Activated CD8-positive, alpha-beta memory T cell treated with anti-CD3 and anti-CD28 coated beads for 24 hours (primary cell): ENCODE results near the gene TMEM26.

ENCODE experiments used
- DNase-seq: peaks from one replicate; pipeline ENCODE4 v3.0.0-alpha.2; 2020

TMEM26 gene

DNA sequence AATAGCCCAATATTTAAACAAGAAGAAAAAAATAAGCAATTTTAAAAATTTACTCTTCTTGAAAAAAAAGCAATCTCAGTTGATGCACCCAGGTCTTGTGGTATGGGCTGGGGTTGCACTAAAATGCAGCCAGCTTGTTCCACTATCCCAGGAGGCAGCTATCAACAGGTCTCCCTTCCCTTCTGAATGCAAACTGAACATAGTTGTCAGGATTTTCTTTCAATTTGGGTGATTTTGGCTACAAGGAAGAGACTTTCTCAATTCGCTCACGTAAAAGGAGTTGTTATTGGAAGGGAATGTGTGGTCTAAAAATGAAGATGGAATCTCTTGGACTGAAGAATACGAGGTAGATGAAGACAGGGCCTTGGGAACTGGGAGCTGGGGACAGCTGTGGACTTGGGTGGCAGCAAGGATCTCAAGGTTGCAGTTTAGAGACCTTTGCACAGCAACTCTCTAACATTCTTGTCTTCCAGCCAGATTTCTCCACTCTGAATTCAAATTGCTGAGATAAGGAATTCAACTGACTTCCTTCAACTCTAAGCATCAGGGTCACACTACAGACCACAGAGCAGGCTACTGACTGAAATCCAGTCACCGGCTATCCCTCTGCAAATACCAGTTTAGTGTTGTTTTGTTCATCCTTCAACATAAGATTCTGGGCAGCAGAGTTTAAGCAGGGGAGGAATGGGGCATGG lies 3.1 kb upstream of the TMEM26 start:
- no peak for DNase-seq

DNA sequence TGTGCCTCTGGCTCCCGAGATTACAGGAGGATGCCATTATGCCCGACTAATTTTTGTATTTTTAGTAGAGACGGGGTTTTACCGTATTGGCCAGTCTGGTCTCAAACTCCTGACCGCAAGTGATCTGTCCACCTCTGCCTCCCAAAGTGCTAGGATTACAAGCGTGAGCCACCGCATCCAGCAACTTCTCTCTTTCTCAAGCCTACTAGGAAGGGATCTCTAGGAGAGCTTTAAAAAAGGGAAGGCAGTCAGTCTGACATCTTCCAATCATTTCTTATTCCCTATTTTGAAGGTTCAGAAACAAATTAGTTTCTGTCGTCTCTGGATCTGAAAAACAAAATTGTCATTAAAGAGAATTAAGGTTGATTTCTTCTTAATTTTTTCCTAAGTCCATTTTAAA lies 2.5 kb upstream of the TMEM26 start:
- DNase-seq = no peak

DNA sequence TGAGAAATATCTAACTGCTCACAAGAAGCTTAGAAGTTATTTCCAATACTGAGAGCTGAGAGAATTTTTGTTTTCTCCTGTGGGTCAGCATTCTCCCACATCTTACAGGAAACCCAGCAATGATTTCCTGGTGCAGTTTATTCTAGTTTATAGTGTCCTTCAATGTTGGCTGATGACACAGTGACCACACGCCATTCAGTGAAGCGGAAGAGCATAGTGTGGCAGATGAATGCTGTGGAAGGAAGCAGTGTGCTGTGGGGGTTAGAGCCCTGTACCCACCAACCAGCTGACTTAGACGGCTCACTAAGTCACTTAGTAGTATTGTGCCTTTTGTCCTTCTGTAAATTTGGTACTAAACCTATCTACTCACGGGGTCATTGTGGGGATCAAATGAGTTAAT lies 1.4 kb upstream of the TMEM26 start:
- DNase-seq = no peak

DNA sequence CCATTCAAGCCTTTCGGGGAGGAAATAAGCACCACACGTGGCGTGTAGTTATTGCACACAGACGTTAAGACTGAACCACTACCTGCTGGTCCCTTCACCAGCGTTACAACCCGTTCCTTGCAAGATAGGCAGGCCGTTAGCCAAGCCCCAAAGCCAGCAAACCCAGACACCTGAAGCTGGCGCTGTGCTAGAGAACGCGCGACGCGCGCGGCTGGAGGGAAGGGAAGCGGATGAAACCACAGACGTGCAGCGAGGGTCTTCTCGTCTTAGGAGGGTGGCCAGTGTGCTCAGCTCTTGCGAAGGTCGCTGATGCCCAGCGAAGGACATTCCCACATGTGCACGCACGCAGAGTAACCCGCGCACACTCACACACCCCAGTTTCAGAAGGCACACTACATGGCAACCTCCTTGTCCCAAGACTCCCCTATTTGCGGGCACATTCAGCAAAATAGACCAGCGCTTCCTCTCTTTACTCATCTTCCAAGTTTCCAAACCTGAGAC lies 980 bp downstream of the TMEM26 start:
- peak; percentile 59 for DNase-seq

DNA sequence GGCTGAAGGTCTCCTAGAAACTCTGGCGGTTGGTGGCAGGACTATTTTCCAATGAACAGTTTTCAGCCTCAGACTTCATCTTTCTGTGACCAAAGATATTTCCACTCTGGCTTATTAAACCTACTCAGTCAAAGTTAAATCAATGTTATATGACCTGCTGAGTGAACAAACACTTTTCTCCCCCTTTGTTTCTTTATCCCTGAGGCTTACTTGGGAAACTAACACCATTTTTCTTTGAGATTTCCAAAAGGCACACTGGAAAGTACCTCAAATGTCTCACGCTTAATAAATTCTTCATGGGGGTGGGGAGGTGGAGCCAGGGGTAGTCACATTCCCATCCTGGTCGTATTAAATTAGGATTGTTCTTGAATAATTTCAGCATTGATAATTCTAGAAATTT lies 1.8 kb downstream of the TMEM26 start:
- no peak for DNase-seq

DNA sequence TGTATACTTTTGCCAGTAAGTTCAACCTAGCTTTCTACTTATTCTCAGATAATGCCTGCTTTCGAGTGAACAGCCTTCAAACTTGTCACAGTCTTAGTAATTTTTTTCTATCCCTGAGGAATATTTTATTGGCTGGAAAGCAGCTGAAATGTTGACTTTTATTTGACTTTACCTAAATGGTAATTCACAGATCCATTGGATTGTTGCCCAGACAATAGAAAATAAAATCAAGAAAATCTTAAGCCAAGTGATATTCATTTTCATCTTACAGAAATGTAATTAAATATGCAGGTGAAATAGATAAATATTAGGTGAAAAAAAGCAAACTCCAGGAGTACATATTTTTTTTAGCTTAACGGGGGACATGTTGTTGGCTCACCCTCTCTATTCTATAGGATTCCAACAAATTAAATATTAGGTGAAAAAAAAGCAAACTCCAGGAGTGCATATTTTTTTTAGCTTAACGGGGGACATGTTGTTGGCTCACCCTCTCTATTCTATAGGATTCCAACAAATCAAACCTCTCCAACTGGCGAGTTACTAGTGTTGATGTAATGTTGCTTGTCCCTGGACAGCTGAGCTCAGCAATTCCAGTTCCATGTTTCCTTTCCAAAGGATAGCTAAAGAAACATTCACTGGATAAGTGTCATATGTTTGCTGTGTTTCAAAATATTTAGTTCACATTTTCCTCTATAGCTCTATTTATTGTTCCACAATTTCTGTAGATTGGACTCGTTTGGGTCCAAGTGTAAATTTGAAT lies 4.2 kb downstream of the TMEM26 start:
- DNase-seq = no peak

DNA sequence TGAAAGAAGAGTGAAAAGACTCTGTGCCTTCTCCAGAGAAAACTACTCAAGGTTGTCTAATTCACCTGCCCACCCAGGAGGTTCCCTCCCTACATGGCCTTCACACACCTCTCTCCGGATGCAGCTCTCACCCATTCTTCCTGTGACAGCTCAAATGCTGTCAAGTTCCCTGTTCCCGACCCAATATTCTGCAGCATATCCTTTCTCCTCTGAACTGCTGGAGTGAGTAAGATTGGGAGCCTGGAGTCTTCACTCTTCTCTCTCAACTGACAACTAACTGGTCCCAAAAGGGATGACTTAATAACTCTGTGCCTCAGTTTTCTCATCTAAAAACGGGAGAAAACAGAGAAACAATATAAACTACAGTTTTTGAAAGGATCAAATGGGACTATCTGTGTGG lies 5.1 kb downstream of the TMEM26 start:
- DNase-seq = no peak

DNA sequence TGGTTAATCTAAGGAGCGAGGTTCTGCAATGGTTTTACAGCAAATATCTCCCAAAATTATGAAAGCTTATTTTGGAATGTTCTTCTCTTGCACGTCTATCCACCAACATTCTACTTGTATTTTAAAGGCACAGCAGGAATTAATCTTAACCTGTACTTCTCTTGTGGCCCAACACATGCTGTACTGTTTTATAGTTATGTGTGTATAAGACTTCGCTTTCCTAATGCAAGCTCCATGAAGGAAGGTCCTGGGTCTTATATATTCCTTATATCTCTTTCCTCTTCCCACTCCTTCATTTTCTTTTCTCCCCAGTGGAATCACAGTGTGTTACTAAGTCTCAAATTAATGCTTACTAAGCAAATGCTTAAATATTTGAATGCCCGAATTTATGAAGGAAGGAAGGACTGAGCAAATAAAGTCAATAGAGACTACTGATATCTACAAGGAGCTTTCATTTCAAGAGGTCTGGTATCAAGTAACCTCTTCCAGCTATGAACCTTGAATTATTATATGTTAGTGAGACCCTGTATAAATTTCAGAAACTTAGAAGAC lies 14.0 kb downstream of the TMEM26 start:
- no peak for DNase-seq

DNA sequence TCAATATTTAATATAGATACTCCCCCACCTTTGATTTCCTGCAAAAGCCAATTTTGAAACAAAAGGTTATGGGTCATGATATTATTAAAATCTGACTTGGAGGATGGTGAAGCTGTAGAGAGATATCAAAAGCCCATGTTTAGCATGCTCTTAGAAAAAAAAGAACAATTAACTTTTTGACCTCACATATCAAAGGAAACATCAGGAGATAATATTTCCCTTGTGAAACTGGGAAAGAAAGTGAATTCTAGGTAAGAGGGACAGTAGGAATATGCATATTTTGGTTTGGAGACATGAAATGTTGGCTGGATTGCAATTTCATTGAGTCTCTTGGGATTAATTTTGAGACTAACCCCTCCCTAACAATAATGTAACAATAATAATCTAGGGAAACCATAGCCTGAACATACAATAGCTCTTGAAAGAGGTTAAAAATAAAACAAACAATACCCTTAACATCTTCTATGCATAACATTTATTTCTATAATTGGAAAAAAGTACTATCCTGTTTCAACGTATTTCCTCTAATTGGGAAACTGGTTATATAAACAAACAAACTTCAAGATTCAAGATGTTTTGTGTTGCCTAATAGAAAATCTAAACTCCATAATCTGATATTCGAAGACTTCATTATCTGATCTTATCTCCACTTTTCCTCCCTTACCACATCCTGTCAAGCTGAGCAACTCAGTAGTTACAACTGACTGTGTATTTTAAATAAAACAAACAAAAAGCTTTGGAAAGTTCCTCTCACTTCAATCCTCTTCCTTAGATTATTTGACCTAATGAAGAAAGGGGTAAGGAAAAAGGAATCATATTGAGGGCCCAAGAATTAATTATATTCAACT lies 14.8 kb downstream of the TMEM26 start:
- no peak for DNase-seq

DNA sequence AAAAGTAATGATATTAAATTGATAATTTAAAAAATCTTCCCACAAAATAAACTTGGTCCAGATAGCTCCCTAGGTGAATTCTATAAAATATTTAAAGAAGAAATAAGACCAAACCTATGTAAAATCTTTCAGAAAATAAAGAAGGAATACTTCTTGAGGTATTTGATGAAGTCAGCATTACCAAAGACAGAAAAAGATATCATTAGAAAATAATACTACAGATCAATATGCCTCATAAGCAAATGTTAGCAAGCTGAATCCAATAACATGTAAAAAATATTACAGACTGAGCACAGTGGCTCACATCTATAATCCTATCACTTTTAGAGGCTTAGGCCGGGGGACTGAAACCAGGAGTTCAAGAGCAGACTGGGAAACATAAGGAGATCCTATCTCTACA lies 30.0 kb downstream of the TMEM26 start:
- DNase-seq = no peak

DNA sequence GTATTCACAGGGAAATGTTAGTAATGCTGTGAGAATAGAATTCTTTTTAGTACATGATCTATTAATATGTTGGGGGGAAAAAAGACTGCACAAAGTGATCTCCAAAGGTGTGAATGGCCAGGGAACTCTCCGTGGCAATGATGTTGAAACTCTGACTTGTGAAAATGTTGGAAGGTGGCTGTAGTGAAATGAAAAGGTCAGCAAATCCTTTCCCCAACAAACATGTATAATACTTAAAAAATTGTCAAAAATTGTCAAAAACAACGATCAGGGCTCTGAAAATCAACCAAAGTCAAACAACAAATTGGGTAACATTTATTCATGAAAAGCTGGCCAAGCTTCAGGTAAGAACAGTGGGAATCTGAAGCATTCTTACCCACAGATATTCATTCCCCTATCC lies 35.5 kb downstream of the TMEM26 start:
- DNase-seq = no peak

DNA sequence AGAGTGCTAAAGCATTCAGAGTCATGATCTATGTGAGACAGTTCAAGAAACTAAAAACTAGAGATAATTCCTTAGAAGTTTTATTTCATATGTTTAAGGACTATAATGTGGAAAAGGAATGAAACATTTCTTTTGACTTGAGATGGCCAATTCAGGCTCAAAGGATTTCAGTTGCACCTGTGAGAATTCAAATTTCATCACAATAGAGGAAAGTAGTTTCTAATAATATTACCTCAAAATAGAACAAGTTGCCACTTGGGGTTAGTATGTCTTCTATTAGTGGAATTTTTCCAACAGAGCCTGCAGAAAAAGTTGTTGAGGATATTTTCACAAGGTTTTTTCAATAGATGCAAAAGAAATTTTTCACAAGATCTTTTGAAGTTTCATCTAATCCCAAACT lies 37.4 kb downstream of the TMEM26 start:
- no peak for DNase-seq

DNA sequence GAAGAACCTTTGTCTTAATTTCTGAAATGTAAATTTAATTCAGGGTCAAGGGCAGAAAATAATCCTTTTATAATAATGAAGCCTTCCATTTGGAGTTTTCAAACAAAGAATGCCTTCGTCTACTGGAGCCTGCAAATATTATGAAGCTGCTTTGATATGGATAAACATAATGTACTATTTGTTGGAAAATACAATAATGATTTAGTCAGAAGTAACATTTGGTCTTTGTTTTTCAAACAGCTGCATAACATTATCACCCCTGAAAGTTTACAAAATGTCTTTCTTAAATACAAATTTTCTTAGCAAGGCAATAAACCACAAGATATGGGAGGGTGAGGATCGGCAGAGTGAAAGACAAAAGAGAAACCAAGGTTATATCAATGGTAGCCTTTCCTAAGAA lies 41.5 kb downstream of the TMEM26 start:
- no peak for DNase-seq

DNA sequence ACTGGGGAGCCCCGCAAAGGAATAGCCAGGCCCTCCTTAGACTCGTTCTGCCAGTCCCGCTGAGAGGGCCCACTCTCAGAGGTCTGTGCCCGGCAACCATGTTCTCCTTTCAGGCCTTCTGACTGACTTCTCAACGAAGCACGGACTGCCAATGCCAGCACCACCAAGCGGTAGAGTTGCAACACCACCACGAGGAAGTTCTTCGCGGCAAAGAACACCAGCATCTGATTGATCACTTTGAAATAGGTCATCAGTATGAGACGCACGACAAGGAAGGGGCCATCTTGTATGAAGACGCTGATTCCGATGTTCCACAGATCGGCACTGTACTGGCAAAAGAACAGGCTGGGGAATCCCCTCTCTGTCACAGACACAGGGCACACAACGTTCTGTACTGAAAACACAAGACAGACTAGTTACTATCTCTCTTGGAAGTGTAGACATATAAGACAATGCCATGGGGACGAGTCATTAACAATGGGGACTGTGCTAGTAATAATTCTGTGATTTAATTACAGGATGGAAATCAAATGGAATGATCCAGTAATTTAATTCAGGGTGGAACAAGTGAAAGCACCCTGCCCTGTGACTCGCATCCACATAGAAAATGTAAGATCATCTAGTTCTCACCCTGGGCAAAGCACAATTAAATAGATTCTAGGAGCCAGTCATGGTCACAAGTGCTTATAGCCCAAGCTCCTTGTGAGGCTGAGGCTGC lies 42.7 kb downstream of the TMEM26 start:
- no peak for DNase-seq

DNA sequence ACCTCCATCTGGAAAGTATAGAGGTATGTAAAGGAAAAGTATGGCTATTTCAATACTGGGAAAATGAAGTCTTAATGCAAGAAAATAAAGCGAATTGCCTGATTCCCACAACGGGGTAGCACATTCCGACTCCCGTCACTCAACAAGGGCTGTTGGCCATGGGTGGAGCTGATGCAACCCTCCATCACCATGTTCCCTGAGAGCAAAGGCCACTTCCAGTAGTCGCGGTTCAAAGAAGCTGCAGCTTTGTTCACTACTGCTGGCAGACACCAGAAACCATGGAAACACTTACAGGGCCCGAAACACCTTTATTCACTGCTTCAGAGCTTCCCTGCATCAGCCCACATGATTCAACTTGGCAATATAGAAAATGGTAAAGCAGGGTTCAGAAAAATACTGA lies 44.0 kb downstream of the TMEM26 start:
- DNase-seq = no peak

DNA sequence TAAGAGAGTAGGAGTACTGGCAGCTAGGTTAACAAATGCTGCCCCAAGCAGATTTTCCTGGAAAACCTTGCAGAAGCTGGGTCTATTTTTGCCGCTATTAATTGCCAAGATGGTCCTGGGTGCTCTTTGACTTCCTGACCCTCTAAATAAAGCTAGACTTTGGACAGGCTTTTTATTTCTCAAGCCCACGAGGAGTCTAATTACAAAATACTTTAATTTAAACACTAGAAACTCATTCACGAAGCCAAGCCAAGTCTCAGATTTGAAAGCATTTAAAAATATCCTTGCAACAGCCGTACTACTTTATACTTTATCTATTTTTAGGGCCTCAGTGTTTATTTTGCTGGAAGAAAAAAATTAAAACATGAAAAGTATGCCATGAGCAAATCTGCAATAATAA lies 45.1 kb downstream of the TMEM26 start:
- DNase-seq = no peak

DNA sequence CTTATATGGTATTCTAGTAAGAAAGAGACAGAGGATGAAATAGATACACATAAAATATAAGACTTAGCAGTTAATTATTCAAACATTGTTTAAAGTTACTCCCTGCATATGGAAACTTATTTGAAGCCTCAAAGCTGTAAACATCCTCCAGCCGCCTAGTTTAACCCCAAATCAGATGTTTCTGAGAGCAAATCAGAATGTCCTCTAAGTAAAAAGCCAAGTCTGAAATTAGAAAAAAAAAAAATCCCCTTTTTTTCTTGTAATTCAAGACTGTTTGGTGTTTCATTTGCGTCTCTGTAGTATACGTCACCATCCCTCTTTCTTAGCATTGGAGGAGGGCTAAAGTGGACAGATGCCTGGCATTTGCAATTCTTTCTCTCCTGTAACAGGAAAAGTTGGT lies 46.4 kb downstream of the TMEM26 start:
- no peak for DNase-seq

DNA sequence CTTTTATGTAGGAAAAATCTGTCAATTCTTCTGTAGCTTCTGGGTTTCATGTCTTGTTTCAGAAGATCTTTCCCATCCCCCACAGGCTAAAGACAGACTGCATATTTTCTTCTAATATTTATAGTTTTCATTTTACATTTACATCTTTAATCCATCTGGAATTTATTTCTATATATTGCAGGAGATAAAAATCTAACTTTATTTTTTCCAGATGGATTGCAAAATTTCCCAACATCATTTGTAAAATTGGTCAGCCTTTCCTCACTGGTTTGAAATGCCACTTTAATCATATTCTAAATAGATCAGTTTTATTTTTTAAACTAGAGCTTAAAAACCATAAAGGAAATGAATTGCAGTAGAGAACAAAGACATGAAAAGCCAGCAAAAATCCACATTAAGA lies 46.9 kb downstream of the TMEM26 start:
- no peak for DNase-seq

DNA sequence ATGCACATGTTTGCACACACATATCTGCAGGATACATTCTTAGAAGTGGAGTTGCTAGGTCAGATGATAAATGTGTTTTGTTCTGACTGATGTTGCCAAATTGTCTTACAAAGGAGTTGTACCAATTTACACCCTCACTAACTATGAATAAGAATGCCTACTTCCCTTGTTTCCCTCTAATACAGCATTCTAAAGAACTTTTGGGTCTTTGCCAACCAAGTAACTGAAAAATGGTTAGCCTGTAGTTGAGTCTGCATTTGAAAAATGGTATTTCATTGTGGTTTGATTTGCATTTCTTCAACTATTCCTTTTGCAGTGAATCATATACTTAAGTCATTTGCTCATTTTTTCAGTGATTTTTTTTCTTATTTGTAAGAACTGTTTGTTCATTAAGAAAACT lies 48.4 kb downstream of the TMEM26 start:
- no peak for DNase-seq

DNA sequence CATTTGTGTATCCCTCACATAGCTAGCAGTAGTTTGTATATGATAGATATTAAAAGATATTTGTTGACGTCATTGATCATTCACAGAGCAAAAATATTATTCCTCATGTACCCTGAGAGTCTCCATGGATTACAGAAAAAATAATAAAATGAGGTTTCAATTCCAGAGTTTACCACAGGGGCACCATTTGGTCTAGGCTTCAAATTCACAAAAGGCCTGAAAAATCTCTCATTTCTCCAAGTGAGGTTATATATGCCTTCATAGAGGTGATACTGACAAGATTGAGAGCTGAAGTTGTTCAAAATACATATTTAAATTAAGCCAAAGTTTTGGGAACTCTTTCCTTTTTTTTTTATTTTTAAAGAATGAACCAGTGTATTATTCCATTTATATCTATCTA lies 52.7 kb downstream of the TMEM26 start:
- DNase-seq = no peak

DNA sequence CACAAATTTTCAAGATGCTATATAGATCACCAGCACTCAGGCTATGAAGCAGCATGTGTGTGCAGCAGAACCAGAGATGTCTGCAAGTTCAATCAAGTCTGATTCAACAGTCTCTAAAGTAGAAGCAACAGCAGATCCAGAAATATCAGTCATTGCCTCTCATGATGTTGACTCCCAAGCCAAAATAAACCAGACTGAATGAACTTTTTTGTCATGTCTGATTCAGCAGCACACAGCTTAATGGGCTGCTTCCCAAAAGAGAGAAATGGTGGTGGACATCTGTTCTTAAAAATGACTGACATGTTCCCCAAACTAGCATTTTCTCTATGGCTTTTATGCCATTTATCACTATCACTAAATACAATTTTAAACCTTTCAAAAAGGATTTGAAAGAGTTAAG lies 53.8 kb downstream of the TMEM26 start:
- no peak for DNase-seq

DNA sequence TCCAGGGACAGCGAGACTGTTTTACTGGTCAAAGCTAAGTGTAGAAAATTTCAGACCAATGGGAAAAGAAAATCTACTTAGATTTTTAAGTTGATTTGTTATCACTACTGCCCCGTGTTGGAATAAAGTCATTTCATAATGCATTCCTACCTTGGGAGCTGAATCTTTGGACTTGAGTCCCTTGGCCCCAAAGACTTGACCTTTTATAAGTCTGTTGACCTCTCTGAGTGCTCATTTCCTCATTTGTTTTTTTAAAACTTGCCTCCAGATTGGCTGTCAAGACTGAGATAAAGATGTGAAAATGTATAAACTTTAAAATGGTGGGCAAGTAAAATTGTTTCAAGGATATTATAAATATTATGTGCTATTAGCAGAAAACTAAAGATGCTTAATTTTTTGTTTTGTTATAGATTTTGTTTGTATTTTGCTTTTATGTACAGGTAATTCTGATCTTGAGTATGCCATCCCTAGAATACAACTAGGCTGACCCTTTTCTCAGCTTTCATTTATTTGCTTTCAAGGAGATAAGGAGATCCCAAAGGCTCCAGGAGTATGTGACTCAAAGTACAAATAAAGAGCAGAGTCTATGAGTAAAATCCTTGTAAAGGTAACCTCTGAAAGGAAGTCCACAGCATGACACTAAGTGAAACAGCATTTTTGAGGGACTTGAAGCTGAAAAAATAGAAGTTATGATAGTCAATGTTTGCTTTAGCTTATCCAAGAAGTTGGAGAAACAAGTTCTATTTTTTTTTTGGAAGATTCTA lies 54.6 kb downstream of the TMEM26 start:
- no peak for DNase-seq
